HG03442 (cell line): Measurements from ENCODE around the gene TMEM209.
"Not testable (repeated sequence)": the region's sequence is repeated elsewhere in the genome, so short reads cannot be mapped to it uniquely, and the experiment has no call there.

Experiments used
- ATAC-seq: cut with Tn5 transposase; IDR thresholded peaks from one replicate; pipeline ENCODE4 v1.9.1; 2021; ENCODE audit warnings: mild to moderate bottlenecking, moderate library complexity; ENCODE audit not compliant: unreplicated experiment

Gene TMEM209

DNA sequence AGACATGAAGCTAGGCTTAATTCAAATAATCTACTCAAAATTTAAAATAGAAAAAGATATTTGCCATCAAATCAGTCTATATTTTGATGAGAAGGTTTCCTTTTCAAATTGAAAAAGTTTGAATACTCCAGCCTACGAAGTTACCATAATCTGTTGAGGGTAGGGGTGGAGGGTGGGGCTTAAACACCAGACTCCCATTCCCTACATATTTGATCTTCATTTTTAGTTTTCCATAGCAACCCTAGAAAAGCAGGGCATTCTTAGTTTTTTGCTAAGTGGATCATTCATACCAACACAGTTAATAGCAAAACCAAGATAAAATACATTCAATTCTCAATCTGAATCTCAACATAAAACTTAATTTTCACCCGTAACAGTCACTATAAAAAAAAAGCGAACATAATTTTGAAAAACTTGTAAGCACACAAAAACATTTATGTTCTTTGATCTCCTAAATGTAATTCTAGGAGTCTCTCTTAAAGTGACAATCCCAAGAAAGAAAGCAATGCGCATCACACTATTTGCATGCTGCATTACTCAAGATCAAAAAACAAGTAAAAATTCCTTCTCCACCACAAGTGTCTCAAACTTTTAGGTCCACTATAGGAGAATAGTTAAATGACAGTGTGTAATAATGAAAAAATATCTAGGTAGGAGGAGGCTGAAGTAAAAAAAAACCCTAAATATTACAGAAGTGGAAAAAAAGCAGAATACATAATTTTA is 30.8 kb downstream of the TMEM209 start:
- ATAC-seq, result no peak

DNA sequence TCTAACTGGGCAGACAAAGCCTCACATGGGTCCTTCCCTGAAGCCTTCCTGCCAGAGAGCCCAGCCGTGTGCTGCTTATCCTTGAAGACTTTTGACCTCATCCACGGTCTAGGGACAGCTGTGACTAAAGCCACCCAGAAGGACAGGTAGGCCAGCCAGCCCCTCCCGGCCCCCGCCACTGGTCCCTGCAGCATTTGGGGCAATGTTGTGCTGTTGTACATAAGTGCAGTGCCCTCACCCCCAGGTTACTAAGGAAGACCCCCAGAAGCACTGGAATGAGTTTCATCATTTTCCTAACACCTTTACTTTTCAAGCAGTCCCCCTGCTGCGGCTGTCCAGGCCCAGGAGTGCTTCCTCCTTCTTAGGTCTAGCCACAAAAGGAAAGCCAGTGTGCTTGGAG is 43.0 kb downstream of the TMEM209 start:
- ATAC-seq, result no peak

DNA sequence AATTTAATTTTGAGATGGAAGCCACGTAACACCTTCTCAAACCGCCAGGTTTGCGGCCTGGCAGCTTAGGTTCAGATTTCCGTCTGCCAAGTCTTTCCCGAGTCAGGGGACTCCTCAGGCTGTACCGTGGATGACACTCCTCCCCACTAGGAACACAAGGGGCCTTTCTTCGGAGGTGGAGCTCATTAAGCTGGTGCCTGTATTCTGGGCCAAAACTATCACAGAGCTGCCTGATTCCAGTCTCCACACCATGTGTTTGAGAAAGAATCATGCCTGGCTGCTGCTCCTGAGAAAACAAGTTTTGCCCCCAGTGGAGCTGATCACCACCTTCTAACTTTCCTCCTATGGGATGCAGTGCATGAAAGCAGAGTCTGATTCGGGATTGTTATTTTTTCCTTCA is 44.8 kb downstream of the TMEM209 start:
- no peak for ATAC-seq

DNA sequence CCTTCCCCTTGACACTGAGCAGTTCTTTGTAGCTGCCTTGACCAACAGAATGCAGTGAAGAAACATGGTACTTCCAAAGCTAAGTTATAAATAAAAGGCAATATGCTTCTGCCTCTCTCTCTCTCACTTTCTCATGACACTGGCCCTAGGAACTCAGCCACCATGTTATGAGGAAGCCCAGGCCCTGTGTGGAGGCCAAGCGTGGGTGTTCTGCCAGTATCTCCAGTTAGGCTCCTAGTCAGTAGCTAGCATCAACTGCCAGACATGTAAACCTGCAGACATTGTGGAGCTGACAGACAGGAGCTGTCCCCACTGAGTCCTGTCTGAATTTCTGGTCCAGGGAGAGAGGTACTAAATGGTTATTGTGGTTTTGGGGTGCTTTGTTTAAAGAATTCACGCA is 45.2 kb downstream of the TMEM209 start:
- no peak for ATAC-seq

DNA sequence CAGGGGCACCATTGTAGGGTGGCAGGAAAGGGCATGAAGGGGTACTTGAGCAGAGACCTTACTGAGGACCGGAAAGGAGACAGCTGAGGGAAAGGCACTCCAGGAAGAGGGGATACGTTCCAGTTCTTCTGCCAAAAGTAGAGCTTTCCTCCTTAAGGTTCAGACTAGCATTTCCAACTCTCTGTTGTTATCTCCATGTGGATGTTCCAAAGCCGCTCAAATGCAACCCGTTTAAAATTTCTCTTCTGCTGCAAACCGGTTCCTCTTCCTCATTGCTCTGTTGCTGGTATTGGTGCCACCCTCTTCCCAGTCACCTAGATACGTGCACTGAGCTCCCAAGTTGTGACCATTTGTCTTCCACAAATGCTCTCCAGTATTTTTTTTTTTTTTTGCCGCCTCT is 47.5 kb downstream of the TMEM209 start:
- ATAC-seq, result no peak

DNA sequence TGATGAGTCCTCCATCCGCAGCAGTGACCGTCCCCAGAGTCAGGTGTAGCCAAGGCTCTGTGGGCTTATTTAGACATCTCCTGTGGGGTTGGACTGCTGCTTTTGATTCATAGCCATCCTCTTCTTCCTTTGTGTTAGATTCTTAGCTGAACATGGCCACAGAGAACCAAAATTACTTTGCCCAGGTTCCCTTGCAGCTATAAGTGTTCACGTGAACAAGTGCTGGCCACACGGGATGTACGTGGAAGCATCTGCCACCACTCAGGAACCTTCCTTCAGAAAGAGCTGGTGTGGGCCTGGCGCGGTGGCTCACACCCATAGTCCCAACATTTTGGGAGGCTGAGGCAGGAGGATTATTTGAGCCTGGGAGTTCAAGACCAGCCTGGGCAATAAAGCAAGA is 49.1 kb downstream of the TMEM209 start:
- no peak for ATAC-seq

DNA sequence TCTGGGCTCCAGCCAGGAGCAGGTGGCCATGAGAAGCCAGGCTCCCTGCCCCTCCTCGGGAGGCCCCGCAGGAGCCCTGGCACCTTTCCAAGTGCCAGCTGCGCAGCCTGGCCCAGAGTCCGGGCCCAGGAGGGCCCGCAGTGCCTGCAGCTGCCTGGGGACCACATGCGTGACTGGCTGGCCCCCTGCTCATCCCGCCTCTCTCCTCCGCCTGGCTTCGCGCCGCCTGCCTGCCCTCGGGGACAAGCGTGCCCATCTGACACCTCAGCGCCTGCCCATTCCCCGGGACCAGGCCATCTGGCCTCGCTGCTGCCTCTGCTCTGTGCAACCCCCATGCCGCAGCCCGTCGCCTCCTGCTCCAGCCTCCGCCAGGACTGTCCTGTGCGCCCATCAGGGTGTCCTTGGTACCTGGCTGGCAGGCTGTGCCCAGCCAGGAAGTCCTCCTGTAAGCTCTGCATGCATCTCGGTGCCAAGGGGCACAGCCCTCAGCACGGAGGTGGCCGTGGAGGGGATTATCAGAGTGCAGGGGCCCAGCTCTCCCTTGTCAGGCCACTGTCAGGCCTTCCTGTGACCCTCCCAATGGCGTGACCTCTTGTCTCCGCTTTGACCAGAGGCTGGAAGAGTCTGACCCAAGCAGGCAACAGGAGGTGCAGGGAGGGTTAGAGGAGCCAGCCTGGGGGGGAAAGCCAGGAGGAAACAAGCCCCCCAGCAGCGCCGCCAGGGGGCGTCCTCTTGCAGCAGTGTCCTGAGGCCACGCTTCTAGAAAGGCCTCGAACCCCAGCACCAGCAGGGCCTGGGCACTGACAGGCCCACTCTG is 50.5 kb downstream of the TMEM209 start:
- ATAC-seq, result no peak

DNA sequence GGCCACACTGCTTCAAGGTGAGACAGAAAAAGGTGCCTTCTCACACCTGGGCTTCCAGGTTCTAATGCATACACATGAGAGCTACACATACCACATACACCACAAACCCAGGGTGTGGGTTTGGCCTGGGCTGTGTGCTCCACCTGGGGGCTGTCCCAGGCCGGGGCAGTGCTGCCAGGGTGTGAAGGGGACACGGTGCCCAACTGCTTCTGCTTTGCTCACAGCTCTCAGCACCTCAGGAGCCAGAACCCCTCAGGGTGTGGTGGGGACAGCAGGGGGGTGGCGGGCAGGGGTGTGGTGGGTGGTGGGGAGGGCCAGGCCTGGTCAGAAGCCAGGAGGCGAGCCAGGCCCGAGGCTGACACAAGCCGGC is 51.1 kb downstream of the TMEM209 start:
- ATAC-seq, result no peak

DNA sequence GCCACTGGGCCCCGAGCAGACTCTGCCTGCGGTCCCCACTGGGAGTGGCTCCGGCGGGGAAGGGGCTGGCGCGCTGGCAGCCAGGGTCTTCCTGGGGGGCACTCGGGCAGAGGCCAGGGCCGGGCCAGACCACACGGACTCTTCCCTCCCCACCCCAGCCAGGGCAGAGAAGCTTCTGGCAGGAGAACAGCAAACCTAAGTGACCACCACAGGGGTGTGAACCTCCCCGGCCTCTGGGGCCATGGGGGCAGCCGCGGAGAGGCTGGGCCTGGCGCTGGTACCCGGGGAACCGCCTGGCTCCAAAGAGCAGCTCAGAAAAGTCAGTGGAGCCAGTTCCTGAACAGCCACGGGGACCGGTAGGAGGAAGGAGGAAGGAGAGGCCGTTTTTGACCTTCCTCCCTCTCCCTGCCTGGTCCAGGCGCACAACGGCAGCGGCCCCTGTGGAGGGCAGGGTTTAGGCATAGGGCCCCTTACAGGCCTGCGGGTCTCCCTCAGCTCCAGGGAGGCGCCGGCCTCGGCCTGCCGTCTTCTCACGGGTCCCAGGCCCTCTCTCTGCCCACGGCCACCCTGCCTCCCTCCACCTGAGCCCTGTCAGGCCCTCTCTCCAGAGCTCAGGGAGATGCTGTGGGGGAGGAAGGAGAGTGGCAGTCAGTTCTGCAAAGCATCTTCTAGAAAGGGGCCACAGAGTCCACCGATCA is 51.8 kb downstream of the TMEM209 start:
- no peak for ATAC-seq

DNA sequence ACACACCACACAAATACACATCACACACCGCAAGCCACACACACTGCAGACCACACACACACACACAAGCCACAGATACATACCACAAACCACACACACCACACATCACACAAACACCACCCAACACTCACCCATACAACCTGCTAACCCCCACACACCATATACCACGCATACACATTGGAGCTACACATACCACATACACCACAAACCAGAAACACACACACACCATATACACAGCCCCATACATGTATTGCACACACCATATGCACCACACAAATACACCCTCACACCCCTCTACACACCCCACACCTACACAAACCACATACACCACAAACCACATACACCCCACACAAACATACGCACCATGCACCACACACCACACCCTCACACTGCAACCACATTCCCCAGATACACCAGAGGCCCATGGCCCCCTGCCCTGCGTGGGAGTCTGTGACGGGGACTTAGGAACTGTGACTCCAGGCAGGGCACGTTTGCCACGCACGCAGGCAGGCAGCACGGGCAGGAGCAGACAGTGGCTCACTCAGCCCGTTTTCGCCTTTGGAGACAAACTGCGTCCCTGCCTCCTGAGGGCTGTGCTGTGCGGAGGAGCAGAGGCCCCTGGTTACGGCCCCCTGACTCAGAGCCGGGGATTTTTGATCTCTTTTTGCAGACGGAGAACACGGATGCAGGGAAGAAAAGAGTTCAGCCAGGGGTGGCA is 52.6 kb downstream of the TMEM209 start:
- ATAC-seq, result no peak

DNA sequence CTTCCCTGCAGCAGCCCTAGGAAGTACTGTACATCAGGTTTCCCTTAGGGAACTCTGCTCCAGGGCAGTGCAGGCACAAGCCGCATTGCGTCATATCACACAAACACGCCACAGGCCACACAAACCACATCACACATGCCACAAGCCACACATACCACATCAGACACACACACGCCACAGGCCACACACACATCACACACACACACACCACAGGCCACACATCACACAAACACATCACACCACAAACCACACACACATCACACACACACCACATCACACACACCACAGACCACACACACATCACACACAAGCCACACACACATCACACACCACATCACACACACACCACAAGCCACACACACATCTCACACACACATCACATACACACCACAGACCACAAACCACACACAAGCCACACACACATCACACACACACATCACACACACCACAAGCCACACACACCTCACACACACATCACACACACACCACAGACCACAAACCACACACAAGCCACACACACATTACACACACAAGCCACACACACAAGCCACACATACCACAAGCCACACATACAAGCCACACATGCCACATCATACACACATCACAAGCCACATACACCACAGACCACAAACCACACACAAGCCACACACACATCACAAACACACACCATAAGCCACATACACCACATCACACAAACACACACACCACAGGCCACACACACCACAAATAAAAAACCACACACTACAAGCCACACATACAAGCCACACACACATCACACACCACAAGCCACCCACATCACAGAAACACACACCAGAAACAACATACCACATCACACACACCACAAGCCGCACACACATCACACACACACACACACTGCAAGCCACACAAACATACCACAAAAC is 53.4 kb downstream of the TMEM209 start:
- no peak for ATAC-seq

DNA sequence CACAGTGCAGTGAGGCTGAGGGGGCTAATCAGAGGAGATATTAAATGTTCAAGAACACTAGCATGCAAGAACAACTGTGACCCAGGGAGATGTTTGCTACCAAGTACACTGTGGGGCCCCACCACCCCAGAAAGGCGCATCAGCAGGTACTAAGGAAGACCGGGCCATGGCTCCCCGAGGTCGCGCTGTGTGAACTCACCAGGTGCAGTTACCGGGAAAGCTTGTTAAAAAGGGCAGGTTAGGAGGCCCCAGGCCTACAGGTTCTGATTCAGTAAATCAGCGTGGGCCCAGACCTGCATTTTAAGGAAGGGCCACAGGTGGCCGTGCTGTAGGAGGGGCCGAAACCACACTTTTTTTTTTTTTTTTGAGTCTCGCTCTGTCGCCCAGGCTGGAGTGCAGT is 54.6 kb downstream of the TMEM209 start:
- no peak for ATAC-seq

DNA sequence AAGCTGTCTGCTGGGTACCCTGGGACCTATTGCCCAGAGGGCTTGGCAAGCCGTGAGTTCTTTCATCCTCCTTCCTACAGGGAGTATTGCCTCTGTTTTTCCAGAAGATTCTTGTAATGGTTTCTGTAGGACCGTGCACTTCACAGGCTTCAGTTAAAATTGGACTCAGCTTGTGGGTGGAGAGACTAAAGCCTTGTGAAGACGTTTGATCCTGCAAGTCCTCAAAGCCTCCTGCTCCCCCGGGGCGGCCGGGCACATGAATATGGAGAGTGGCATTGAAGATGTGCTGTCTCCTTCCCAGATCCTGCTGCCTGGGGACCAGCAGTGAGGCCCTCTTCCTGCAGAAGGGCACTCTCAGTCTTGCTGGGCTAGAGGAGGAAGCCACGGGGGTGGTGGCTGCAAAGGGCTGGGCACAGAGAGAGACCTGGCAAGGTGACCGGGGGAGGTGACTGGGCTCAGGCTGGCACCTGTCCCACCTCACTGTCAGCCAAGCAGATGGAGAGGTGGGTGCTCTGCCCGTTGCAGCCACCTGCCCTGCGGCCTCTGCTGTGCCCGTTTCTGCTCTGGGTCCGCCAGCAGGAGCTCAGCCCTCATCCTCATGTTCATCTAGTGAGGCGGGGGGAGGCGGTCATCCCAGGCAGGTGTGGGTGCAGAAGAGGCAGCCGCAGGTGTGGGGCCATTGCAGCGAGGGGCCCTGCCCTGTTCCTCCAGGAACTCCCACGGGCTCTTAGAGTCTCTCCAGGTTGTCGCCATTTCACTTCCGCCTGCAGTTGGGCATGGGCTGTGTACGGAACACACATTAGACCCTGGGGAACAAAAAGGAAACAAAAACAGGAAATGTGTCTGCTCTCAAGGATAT is 55.7 kb downstream of the TMEM209 start:
- ATAC-seq, result peak; percentile 41

DNA sequence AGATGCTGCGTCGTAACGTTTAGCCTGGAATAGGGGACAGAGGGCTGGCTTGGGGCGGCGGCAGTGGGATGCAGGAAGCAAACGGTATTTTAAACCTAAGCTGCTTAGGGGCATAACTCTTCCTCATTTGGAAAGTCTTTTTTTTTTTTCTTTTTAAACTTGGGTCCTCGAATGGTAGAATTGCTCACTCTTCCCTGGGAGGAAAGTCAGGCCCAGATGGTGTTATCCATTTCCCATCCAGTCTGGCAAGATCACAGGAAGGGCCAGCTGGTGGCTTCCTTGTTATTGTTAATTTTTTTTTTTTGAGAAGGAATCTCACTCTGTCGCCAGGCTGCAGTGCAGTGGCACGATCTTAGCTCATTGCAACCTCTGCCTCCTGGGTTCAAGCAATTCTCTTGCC is 56.6 kb downstream of the TMEM209 start:
- ATAC-seq, result no peak

DNA sequence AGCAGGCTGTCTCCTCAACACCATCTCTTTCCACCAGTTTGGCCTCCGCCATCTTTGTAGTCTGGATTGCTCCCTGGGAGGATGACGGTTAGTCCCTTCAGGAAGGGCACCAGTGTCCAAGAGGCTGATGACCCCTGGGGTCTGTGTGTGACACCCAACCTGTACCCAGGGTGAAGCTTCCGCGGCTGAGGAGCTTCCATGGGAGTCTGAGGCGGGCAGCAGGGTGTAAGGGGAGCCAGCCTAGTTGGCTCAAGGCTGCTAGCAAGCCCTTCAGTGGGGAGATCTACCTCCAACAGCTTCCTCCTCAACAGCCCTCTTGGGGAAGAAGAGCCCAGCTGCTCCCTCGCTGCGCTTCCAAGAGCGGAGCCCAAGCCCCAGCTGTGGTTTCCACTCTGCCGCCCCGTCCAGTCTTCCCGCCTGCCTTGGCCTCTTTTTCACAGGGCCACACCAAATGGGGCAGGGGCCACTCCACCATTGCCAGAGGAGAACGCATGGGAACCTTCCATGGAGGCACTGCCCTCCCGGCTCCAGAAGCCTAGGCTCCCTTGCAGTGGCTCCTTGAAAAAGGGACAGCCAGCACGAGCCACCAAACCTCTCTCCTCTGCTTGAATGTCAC is 57.4 kb downstream of the TMEM209 start:
- no peak for ATAC-seq

DNA sequence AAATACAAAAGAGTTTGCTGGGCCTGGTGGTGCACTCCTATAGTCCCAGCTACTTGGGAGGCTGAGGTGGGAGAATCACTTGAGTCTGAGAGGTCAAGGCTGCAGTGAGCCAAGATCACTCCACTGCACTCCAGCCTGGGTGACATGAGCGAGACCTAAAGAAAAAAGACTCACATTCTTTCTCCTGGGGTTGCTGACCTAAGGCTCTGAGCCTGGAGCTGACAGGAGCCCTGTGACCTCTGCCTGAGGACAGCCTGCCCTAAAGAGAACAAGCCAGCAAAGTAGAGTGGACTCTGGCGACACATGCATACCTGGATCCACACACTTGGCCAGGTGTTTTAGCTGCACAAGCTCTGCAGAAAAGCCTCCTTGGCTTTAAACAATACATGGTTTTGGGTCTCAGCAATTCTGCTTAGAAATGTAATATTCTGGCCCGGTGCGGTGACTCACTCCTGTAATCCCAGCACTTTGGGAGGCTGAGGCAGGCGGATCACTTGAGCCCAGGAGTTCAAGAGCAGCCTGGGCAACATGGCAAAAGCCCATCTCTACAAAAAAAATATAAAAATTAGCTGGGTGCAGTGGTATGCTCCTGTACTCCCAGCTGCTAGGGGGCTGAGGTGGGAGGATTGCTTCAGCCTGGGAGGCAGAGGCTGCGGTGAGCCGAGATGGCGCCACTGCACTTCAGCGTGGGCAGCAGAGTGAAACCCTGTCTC is 58.4 kb downstream of the TMEM209 start:
- no peak for ATAC-seq

DNA sequence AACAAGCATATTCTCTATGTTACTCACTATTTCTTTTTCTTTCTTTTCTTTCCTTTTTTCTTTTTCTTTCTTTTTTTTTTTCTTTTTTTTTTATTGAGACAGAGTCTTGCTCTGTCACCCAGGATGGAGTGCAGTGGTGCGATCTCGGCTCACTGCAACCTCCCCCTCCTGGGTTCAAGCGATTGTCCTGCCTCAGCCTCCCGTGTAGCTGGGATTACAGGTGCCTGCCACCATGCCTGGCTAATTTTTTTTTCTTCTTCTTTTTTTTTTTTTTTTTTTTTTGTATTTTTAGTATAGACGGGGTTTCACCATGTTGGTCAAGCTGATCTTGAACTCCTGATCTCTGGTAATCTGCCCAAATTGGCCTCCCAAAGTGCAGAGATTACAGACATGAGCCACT is 59.1 kb downstream of the TMEM209 start:
- not testable (repeated sequence) for ATAC-seq

DNA sequence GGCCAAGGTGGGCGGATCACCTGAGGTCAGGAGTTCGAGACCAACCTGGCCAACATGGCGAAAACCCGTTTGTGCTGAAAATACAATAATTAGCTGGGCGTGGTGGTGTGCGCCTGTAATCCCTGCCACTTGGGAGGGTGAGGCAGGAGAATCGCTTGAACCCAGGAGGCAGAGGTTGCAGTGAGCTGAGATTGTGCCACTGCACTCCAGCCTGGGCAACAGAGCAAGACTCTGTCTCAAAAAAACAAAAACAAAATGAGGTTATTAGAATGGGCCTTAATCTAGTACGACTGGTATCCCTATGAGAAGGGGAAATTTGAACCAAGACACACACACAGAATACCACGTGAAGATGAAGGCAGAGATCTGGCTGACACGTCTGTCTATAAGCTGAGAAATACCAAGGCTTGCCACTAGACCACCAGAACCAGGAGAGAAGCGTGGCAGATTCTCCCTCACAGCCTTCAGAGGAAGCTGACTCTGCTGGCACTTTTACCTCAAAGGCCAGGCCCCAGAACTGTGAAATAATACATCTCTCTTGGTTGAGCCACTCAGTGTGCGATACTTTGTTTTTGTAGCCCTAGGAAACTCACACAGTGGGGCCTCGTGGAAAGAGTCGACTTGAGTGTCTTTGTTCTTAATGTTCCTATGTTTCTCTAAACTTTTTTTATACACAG is 59.6 kb downstream of the TMEM209 start:
- ATAC-seq, result no peak
